ENCODE results near the gene CNN2. TPM values are rescaled to one million over a fixed set of nuclear protein-coding genes. Genes with fewer than 3 reads are reported as not detected.
A peak's percentile ranks its signal among the peaks of the same experiment; 100 is the strongest.

Gene CNN2
- total RNA-seq, 1 donor from 2014 or later = 163 TPM

- Mint-ChIP-seq H3K27me3 (ENCODE audit: low read depth) (no peaks in the 10 kb centered on the region), H3K9me3 (no peaks in the 10 kb centered on the region), H3K4me1 (ENCODE audit: low read depth) (peaks cover 42% of the 10 kb centered on the region), H3K4me3 (ENCODE audit: low read depth) (peak overlapping the region; percentile 75), H3K27ac (peak overlapping the region; percentile 78), H3K36me3 (ENCODE audit: low read depth) (peaks cover 79% of the 10 kb centered on the region)
- DNase-seq (ENCODE audit: low spot score) = peak; percentile 95
- intact Hi-C loops (cut with micrococcal nuclease) = loop anchor here (1.0 to 5.0 kb wide), 5 partner anchors 8 to 445 kb away; partner anchors contain the start of gene POLRMT
These were observed 50.5 kb downstream of the CNN2 start for GRCh38 chr19:1076951-1077350.

- no peaks in the 10 kb centered on the region for H3K27me3 Mint-ChIP-seq (ENCODE audit: low read depth)
- peaks cover 79% of the 10 kb centered on the region for H3K36me3 Mint-ChIP-seq (ENCODE audit: low read depth)
- H3K27ac Mint-ChIP-seq = no peak overlapping the region
- DNase-seq (ENCODE audit: low spot score) = peak; percentile 73
- no peaks in the 10 kb centered on the region for H3K9me3 Mint-ChIP-seq
- peaks cover 28% of the 10 kb centered on the region for H3K4me1 Mint-ChIP-seq (ENCODE audit: low read depth)
- intact Hi-C loops (cut with micrococcal nuclease) = loop anchor here (5.0 to 10.0 kb wide), 3 partner anchors 53 to 447 kb away; partner anchors contain the start of genes ARID3A and POLRMT
- peak overlapping the region; percentile 39 for H3K4me3 Mint-ChIP-seq (ENCODE audit: low read depth)
These were observed 53.2 kb downstream of the CNN2 start for GRCh38 chr19:1079566-1080111.

- H3K9me3 Mint-ChIP-seq = no peaks in the 10 kb centered on the region
- H3K27me3 Mint-ChIP-seq (ENCODE audit: low read depth) = no peaks in the 10 kb centered on the region
- H3K4me3 Mint-ChIP-seq (ENCODE audit: low read depth) = no peak overlapping the region
- H3K36me3 Mint-ChIP-seq (ENCODE audit: low read depth) = peaks cover 84% of the 10 kb centered on the region
- no peak for DNase-seq (ENCODE audit: low spot score)
- H3K4me1 Mint-ChIP-seq (ENCODE audit: low read depth) = peaks cover 23% of the 10 kb centered on the region
- intact Hi-C loops (cut with micrococcal nuclease) = loop anchor here (10.0 kb wide), 1 partner anchor 156 kb away; the partner anchor contains the start of gene ARID3A
- no peak overlapping the region for H3K27ac Mint-ChIP-seq
These were observed 54.2 kb downstream of the CNN2 start for GRCh38 chr19:1080360-1081161.

GRCh38 chr19:1081301-1082164 lies 55.1 kb downstream of the CNN2 start:
- Mint-ChIP-seq H3K9me3 (no peaks in the 10 kb centered on the region), H3K4me3 (ENCODE audit: low read depth) (no peak overlapping the region), H3K27ac (peak overlapping the region; percentile 65), H3K36me3 (ENCODE audit: low read depth) (peaks cover 81% of the 10 kb centered on the region), H3K4me1 (ENCODE audit: low read depth) (peaks cover 16% of the 10 kb centered on the region), H3K27me3 (ENCODE audit: low read depth) (no peaks in the 10 kb centered on the region)
- DNase-seq (ENCODE audit: low spot score) = no peak
- intact Hi-C loops (cut with micrococcal nuclease) = loop anchor here (10.0 kb wide), 1 partner anchor 157 kb away; the partner anchor contains the start of gene ARID3A

- Mint-ChIP-seq H3K4me3 (ENCODE audit: low read depth) (no peak overlapping the region), H3K4me1 (ENCODE audit: low read depth) (peaks cover 11% of the 10 kb centered on the region), H3K9me3 (no peaks in the 10 kb centered on the region)
These were observed 55.9 kb downstream of the CNN2 start for GRCh38 chr19:1082165-1082927.

GRCh38 chr19:1082928-1083816 lies 56.8 kb downstream of the CNN2 start:
- H3K4me1 Mint-ChIP-seq (ENCODE audit: low read depth) = peaks cover 15% of the 10 kb centered on the region
- intact Hi-C loops (cut with micrococcal nuclease) = loop anchor here (10.0 kb wide), 1 partner anchor 158 kb away; the partner anchor contains the start of gene ARID3A
- peaks cover 76% of the 10 kb centered on the region for H3K36me3 Mint-ChIP-seq (ENCODE audit: low read depth)
- no peak overlapping the region for H3K4me3 Mint-ChIP-seq (ENCODE audit: low read depth)
- H3K27ac Mint-ChIP-seq = no peak overlapping the region
- no peak for DNase-seq (ENCODE audit: low spot score)
- H3K9me3 Mint-ChIP-seq = no peaks in the 10 kb centered on the region
- H3K27me3 Mint-ChIP-seq (ENCODE audit: low read depth) = no peaks in the 10 kb centered on the region

More at GRCh38 chr19:1082165-1082927, 55.9 kb downstream of the CNN2 start:
- DNase-seq (ENCODE audit: low spot score) = peak; percentile 79
- Mint-ChIP-seq H3K27ac (no peak overlapping the region), H3K36me3 (ENCODE audit: low read depth) (peaks cover 76% of the 10 kb centered on the region), H3K27me3 (ENCODE audit: low read depth) (no peaks in the 10 kb centered on the region)
- intact Hi-C loops (cut with micrococcal nuclease) = loop anchor here (10.0 kb wide), 1 partner anchor 158 kb away; the partner anchor contains the start of gene ARID3A

- intact Hi-C loops (cut with micrococcal nuclease) = loop anchor here (10.0 kb wide), 1 partner anchor 159 kb away; the partner anchor contains the start of gene ARID3A
- H3K27ac Mint-ChIP-seq = peak overlapping the region; percentile 28
- peaks cover 74% of the 10 kb centered on the region for H3K36me3 Mint-ChIP-seq (ENCODE audit: low read depth)
- DNase-seq (ENCODE audit: low spot score) = no peak
- no peaks in the 10 kb centered on the region for H3K9me3 Mint-ChIP-seq
- H3K4me1 Mint-ChIP-seq (ENCODE audit: low read depth) = peaks cover 15% of the 10 kb centered on the region
- H3K4me3 Mint-ChIP-seq (ENCODE audit: low read depth) = no peak overlapping the region
- H3K27me3 Mint-ChIP-seq (ENCODE audit: low read depth) = no peaks in the 10 kb centered on the region
These were observed 57.8 kb downstream of the CNN2 start for GRCh38 chr19:1084024-1084868.

- no peaks in the 10 kb centered on the region for H3K9me3 Mint-ChIP-seq
- DNase-seq (ENCODE audit: low spot score) = no peak
- H3K27me3 Mint-ChIP-seq (ENCODE audit: low read depth) = no peaks in the 10 kb centered on the region
- H3K4me1 Mint-ChIP-seq (ENCODE audit: low read depth) = peaks cover 15% of the 10 kb centered on the region
- intact Hi-C loops (cut with micrococcal nuclease) = loop anchor here (10.0 kb wide), 1 partner anchor 160 kb away; the partner anchor contains the start of gene ARID3A
- H3K4me3 Mint-ChIP-seq (ENCODE audit: low read depth) = no peak overlapping the region
- peaks cover 66% of the 10 kb centered on the region for H3K36me3 Mint-ChIP-seq (ENCODE audit: low read depth)
- peak overlapping the region; percentile 69 for H3K27ac Mint-ChIP-seq
These were observed 58.7 kb downstream of the CNN2 start for GRCh38 chr19:1085053-1085658.

GRCh38 chr19:1085676-1086442 lies 59.5 kb downstream of the CNN2 start:
- H3K36me3 Mint-ChIP-seq (ENCODE audit: low read depth) = peaks cover 63% of the 10 kb centered on the region
- no peaks in the 10 kb centered on the region for H3K9me3 Mint-ChIP-seq
- H3K27me3 Mint-ChIP-seq (ENCODE audit: low read depth) = no peaks in the 10 kb centered on the region
- peak overlapping the region; percentile 69 for H3K27ac Mint-ChIP-seq
- H3K4me1 Mint-ChIP-seq (ENCODE audit: low read depth) = peaks cover 12% of the 10 kb centered on the region
- intact Hi-C loops (cut with micrococcal nuclease) = loop anchor here (10.0 kb wide), 1 partner anchor 161 kb away; the partner anchor contains the start of gene ARID3A
- DNase-seq (ENCODE audit: low spot score) = no peak
- no peak overlapping the region for H3K4me3 Mint-ChIP-seq (ENCODE audit: low read depth)

- Mint-ChIP-seq H3K4me3 (ENCODE audit: low read depth) (no peak overlapping the region), H3K36me3 (ENCODE audit: low read depth) (peaks cover 61% of the 10 kb centered on the region), H3K27me3 (ENCODE audit: low read depth) (no peaks in the 10 kb centered on the region), H3K9me3 (no peaks in the 10 kb centered on the region), H3K4me1 (ENCODE audit: low read depth) (peaks cover 9% of the 10 kb centered on the region), H3K27ac (no peak overlapping the region)
- DNase-seq (ENCODE audit: low spot score) = no peak
- intact Hi-C loops (cut with micrococcal nuclease) = loop anchor here (10.0 kb wide), 1 partner anchor 162 kb away; the partner anchor contains the start of gene ARID3A
These were observed 60.2 kb downstream of the CNN2 start for GRCh38 chr19:1086613-1087012.
